HEK293 (cell line): Measurements from ENCODE around the gene ENO2.

Experiments used
- CTCF ChIA-PET: fragments of 350-600 bp; formaldehyde crosslinking; extraction: SDS; loops from one replicate; lab custom pipeline; 2021; ENCODE audit warnings: antibody characterized with exemption; lab: Yijun Ruan, JAX
- POLR2A ChIA-PET: fragments of 300-600 bp; formaldehyde crosslinking; extraction: SDS; loops from one replicate; lab custom pipeline; 2020; ENCODE audit warnings: antibody characterized with exemption, inconsistent platforms; lab: Yijun Ruan, JAX
- H3K27ac ChIP-seq: fragments of 200-500 bp; sonication (Bioruptor generic); 2 replicates; pipeline ENCODE4 v1.5.1; 2014; ENCODE audit warnings: low read depth, low read length, control low read depth, inconsistent platforms; ENCODE audit errors: extremely low read depth
- H3K36me3 ChIP-seq, 2 experiments: fragments of 200-500 bp in 1 of 2; sonication (Bioruptor generic) in 1 of 2; 1 replicate in 1 of 2; 2 replicates in 1 of 2; pipeline ENCODE4 v1.5.1; 2014 to 2017; ENCODE audit warnings: inconsistent platforms in 2 of 2, low read length in 2 of 2; ENCODE audit not compliant: control insufficient read depth in 2 of 2, insufficient read depth in 1 of 2
- H3K4me1 ChIP-seq: fragments of 200-500 bp; sonication (Bioruptor generic); 2 replicates; pipeline ENCODE4 v1.5.1; 2014; ENCODE audit warnings: mild to moderate bottlenecking, low read length, inconsistent platforms; ENCODE audit not compliant: control insufficient read depth, insufficient read depth
- H3K4me3 ChIP-seq: 2 replicates; pipeline ENCODE4 v1.5.1; 2011; ENCODE audit warnings: low read depth, mild to moderate bottlenecking, control low read depth, low read length, moderate library complexity
- H3K9me3 ChIP-seq: fragments of 200-500 bp; sonication (Bioruptor generic); 2 replicates; pipeline ENCODE4 v1.5.1; 2014; ENCODE audit warnings: low read depth, low read length, inconsistent platforms; ENCODE audit not compliant: control insufficient read depth, insufficient read depth
- GFI1B ChIP-seq: fragments of 450-650 bp; formaldehyde crosslinking; IDR thresholded peaks from 2 replicates; pipeline ENCODE4 v1.5.1; 2016; ENCODE audit warnings: missing biosample characterization, missing genetic modification characterization
- INSM2 ChIP-seq: fragments of 450-650 bp; formaldehyde crosslinking; IDR thresholded peaks from 2 replicates; pipeline ENCODE4 v1.5.1; 2016; ENCODE audit warnings: missing biosample characterization, missing genetic modification characterization
- KLF10 ChIP-seq: fragments of 450-650 bp; IDR thresholded peaks from 2 replicates; pipeline ENCODE4 v1.5.1; 2018; ENCODE audit warnings: missing biosample characterization, mild to moderate bottlenecking, missing genetic modification characterization
- REST ChIP-seq: fragments of 450-650 bp; formaldehyde crosslinking; IDR thresholded peaks from 2 replicates; pipeline ENCODE4 v1.5.1; 2016; ENCODE audit warnings: missing biosample characterization, missing genetic modification characterization
- SP7 ChIP-seq: fragments of 450-650 bp; formaldehyde crosslinking; IDR thresholded peaks from 2 replicates; pipeline ENCODE4 v1.5.1; 2016; ENCODE audit warnings: missing biosample characterization, missing genetic modification characterization
- ZBTB11 ChIP-seq: fragments of 450-650 bp; formaldehyde crosslinking; conservative IDR thresholded peaks from 2 replicates; pipeline ENCODE4 v1.5.1; 2016; ENCODE audit warnings: low read depth, missing biosample characterization, missing genetic modification characterization
- ZBTB17 ChIP-seq: fragments of 450-650 bp; formaldehyde crosslinking; IDR thresholded peaks from 2 replicates; pipeline ENCODE4 v1.5.1; 2016; ENCODE audit warnings: missing biosample characterization, missing genetic modification characterization
- ZBTB21 ChIP-seq: fragments of 450-650 bp; formaldehyde crosslinking; IDR thresholded peaks from 2 replicates; pipeline ENCODE4 v1.5.1; 2017; ENCODE audit warnings: missing biosample characterization, missing genetic modification characterization
- ZBTB48 ChIP-seq: fragments of 450-650 bp; formaldehyde crosslinking; IDR thresholded peaks from 2 replicates; pipeline ENCODE4 v1.5.1; 2016; ENCODE audit warnings: missing biosample characterization, missing genetic modification characterization
- ZFP37 ChIP-seq: fragments of 450-650 bp; formaldehyde crosslinking; IDR thresholded peaks from 2 replicates; pipeline ENCODE4 v1.5.1; 2016; ENCODE audit warnings: missing biosample characterization, missing genetic modification characterization
- ZNF19 ChIP-seq: fragments of 450-650 bp; formaldehyde crosslinking; IDR thresholded peaks from 2 replicates; pipeline ENCODE4; 2016; ENCODE audit warnings: missing biosample characterization, missing genetic modification characterization, low read depth
- ZNF23 ChIP-seq: fragments of 450-650 bp; formaldehyde crosslinking; IDR thresholded peaks from 2 replicates; pipeline ENCODE4 v1.5.1; 2016; ENCODE audit warnings: missing biosample characterization, missing genetic modification characterization, borderline replicate concordance
- ZNF266 ChIP-seq: fragments of 450-650 bp; formaldehyde crosslinking; IDR thresholded peaks from 2 replicates; pipeline ENCODE4 v1.5.1; 2016; ENCODE audit warnings: missing biosample characterization, missing genetic modification characterization, low read depth
- ZNF324 ChIP-seq: fragments of 450-650 bp; formaldehyde crosslinking; IDR thresholded peaks from 2 replicates; pipeline ENCODE4 v1.5.1; 2016; ENCODE audit warnings: missing biosample characterization, missing genetic modification characterization
- ZNF394 ChIP-seq: fragments of 450-650 bp; formaldehyde crosslinking; IDR thresholded peaks from 2 replicates; pipeline ENCODE4 v1.5.1; 2016; ENCODE audit warnings: missing biosample characterization, missing genetic modification characterization, mild to moderate bottlenecking, moderate library complexity, borderline replicate concordance
- ZNF501 ChIP-seq: fragments of 450-650 bp; formaldehyde crosslinking; IDR thresholded peaks from 2 replicates; pipeline ENCODE4 v1.5.1; 2016; ENCODE audit warnings: missing biosample characterization, missing genetic modification characterization
- ZNF555 ChIP-seq: fragments of 450-650 bp; formaldehyde crosslinking; conservative IDR thresholded peaks from 2 replicates; pipeline ENCODE4 v1.5.1; 2017; ENCODE audit warnings: missing biosample characterization, mild to moderate bottlenecking, missing genetic modification characterization, inconsistent platforms
- ZNF571 ChIP-seq: fragments of 450-650 bp; formaldehyde crosslinking; IDR thresholded peaks from 2 replicates; pipeline ENCODE4 v1.5.0; 2017; ENCODE audit warnings: missing biosample characterization, missing genetic modification characterization
- ZNF610 ChIP-seq: fragments of 450-650 bp; formaldehyde crosslinking; IDR thresholded peaks from 2 replicates; pipeline ENCODE4 v1.5.1; 2016; ENCODE audit warnings: missing biosample characterization, missing genetic modification characterization, borderline replicate concordance
- ZNF629 ChIP-seq: fragments of 450-650 bp; formaldehyde crosslinking; IDR thresholded peaks from 2 replicates; pipeline ENCODE4 v1.5.1; 2017; ENCODE audit warnings: missing biosample characterization, missing genetic modification characterization
- ZNF654 ChIP-seq: fragments of 450-650 bp; formaldehyde crosslinking; IDR thresholded peaks from 2 replicates; pipeline ENCODE4 v1.5.1; 2016; ENCODE audit warnings: low read depth, missing biosample characterization, missing genetic modification characterization
- ZNF76 ChIP-seq: fragments of 450-650 bp; formaldehyde crosslinking; IDR thresholded peaks from 2 replicates; pipeline ENCODE4; 2016; ENCODE audit warnings: low read depth, missing biosample characterization, missing genetic modification characterization, borderline replicate concordance
- ZNF837 ChIP-seq: fragments of 450-650 bp; formaldehyde crosslinking; IDR thresholded peaks from 2 replicates; pipeline ENCODE4 v1.5.1; 2016; ENCODE audit warnings: missing biosample characterization, missing genetic modification characterization
- ZNF843 ChIP-seq: fragments of 450-650 bp; formaldehyde crosslinking; IDR thresholded peaks from 2 replicates; pipeline ENCODE4 v1.5.1; 2016; ENCODE audit warnings: missing biosample characterization, missing genetic modification characterization

ENO2 gene

GRCh38 chr12:6943722-6944380 is 29.5 kb downstream of the ENO2 start, which contains the start of the genes C12orf57 and RNU7-1 (continued):
- TF ChIP-seq ZNF19 (tag by site-specific recombination): no peak
- TF ChIP-seq ZNF76 (tag by site-specific recombination): peak; percentile 80
- TF ChIP-seq ZNF610 (tag by site-specific recombination): 0 out of 2 replicates have a peak, but pooled peaks have one; percentile 33
- peak; percentile 1; the same call in 1 of the 2 replicates for TF ChIP-seq ZBTB17 (tag by site-specific recombination)
- TF ChIP-seq SP7 (tag by site-specific recombination): peak; percentile 70
- TF ChIP-seq GFI1B (tag by site-specific recombination): peak; percentile 10; the same call in 1 of the 2 replicates
- peak; percentile 50; the same call in 1 of the 2 replicates for TF ChIP-seq INSM2

- POLR2A ChIA-PET: interaction anchor here (0.6 to 4.9 kb wide), 35 partner anchors 10 to 255 kb away, joined by 3 to 99 read pairs (median 5); partner anchors contain the start of genes C1RL, CDCA3, CLSTN3 and COPS7A
- Histone ChIP-seq H3K4me1 (peaks cover 14% of the 10 kb centered on the region), H3K27ac (peak overlapping the region; percentile 87), H3K36me3 (peaks cover 3 to 30% of the 10 kb centered on the region in 2 experiments; a peak in 2 of 3 replicates), H3K4me3 (peak overlapping the region; percentile 61), H3K9me3 (no peaks in the 10 kb centered on the region)
- CTCF ChIA-PET: interaction anchor here (0.6 to 6.8 kb wide), 27 partner anchors 9 to 956 kb away, joined by 3 to 138 read pairs (median 6); partner anchors contain the start of genes C1R and C1RL
- TF ChIP-seq ZBTB48 (tag by site-specific recombination) (peak; percentile 98), ZNF266 (tag by site-specific recombination) (no peak), ZNF571 (tag by site-specific recombination) (no peak), ZNF23 (tag by site-specific recombination) (no peak), INSM2 (peak; percentile 58; the same call in 1 of the 2 replicates), ZNF837 (tag by site-specific recombination) (no peak), KLF10 (tag by site-specific recombination) (peak; percentile 63), ZNF654 (peak; percentile 93), ZFP37 (tag by site-specific recombination) (peak; percentile 92), ZBTB11 (tag by site-specific recombination) (peak; percentile 63), ZNF324 (tag by site-specific recombination) (0 out of 2 replicates have a peak, but pooled peaks have one; percentile 72), ZNF843 (tag by site-specific recombination) (peak; percentile 41; the same call in 1 of the 2 replicates), ZNF501 (tag by site-specific recombination) (peak; percentile 79), REST (tag by site-specific recombination) (no peak; the same call in 1 of the 2 replicates), ZBTB21 (tag by site-specific recombination) (no peak), ZNF555 (no peak), ZNF629 (tag by site-specific recombination) (peak; percentile 83), ZNF394 (tag by site-specific recombination) (peak; percentile 76)
Observed at GRCh38 chr12:6944381-6945186, 30.2 kb downstream of the ENO2 start.
